Activated CD8-positive, alpha-beta memory T cell treated with anti-CD3 and anti-CD28 coated beads for 36 hours (primary cell): ENCODE data around the gene CBX3. TPM values are rescaled to one million over a fixed set of nuclear protein-coding genes. Genes with fewer than 3 reads are reported as not detected.
"Not testable (repeated sequence)": the region's sequence is repeated elsewhere in the genome, so short reads cannot be mapped to it uniquely, and the experiment has no call there.

Experiments
- CTCF ChIA-PET: fragments of 350-600 bp; sonication (Branson Sonifier 250); formaldehyde crosslinking; loops from one replicate; lab custom pipeline; 2021; ENCODE audit warnings: antibody characterized with exemption; lab: Charles Lee
- POLR2A ChIA-PET: fragments of 350-600 bp; sonication (Branson Sonifier 250); formaldehyde crosslinking; loops from one replicate; lab custom pipeline; 2021; ENCODE audit warnings: antibody characterized with exemption; lab: Charles Lee
- total RNA-seq, 2 experiments: library from RNA; stranded (reverse); gene quantifications; one replicate each; pipeline ENCODE4 v1.2.3, GENCODE V29; 2021

Gene CBX3
- total RNA-seq, 2 experiments from 2014 or later, result 329 to 331 TPM

GRCh38 chr7:26212921-26213718, 11.6 kb downstream of the CBX3 start:
- ChIA-PET POLR2A (no interaction called here), CTCF (interaction anchor here (0.9 kb wide), 1 partner anchor 12 kb away, joined by 3 read pairs; the partner anchor contains the start of gene CBX3)

GRCh38 chr7:26213807-26214515, 12.4 kb downstream of the CBX3 start:
- POLR2A ChIA-PET, result interaction anchor here (1.0 kb wide), 1 partner anchor 10 kb away, joined by 4 read pairs; no protein-coding TSS in a partner anchor
- CTCF ChIA-PET, result interaction anchor here (0.9 kb wide), 1 partner anchor 12 kb away, joined by 3 read pairs; the partner anchor contains the start of gene CBX3

- ChIA-PET POLR2A (no interaction called here), CTCF (no interaction called here)
Observed at GRCh38 chr7:26216049-26216448, 14.5 kb downstream of the CBX3 start.

- POLR2A ChIA-PET, result no interaction called here
- CTCF ChIA-PET, result no interaction called here
Observed at GRCh38 chr7:26224359-26224758, 22.8 kb downstream of the CBX3 start.

- CTCF ChIA-PET, result no interaction called here
- POLR2A ChIA-PET, result interaction anchor here (0.5 kb wide), 1 partner anchor 11 kb away, joined by 4 read pairs; no protein-coding TSS in a partner anchor
Observed at GRCh38 chr7:26227987-26228386, 26.4 kb downstream of the CBX3 start.

GRCh38 chr7:26233902-26234511, 32.5 kb downstream of the CBX3 start:
- POLR2A ChIA-PET, result no interaction called here

GRCh38 chr7:26237035-26237807, 35.7 kb downstream of the CBX3 start:
- CTCF ChIA-PET, result no interaction called here

More at GRCh38 chr7:26233902-26234511, 32.5 kb downstream of the CBX3 start:
- CTCF ChIA-PET, result interaction anchor here (0.7 kb wide), 1 partner anchor 51 kb away, joined by 3 read pairs; no protein-coding TSS in a partner anchor

GRCh38 chr7:26238032-26238431, 36.5 kb downstream of the CBX3 start:
- CTCF ChIA-PET, result no interaction called here
- POLR2A ChIA-PET, result no interaction called here

More at GRCh38 chr7:26237035-26237807, 35.7 kb downstream of the CBX3 start:
- POLR2A ChIA-PET, result no interaction called here

- ChIA-PET CTCF (no interaction called here), POLR2A (no interaction called here)
Observed at GRCh38 chr7:26245150-26245549, 43.6 kb downstream of the CBX3 start.

GRCh38 chr7:26250239-26250638, 48.7 kb downstream of the CBX3 start:
- ChIA-PET CTCF (no interaction called here), POLR2A (no interaction called here)

GRCh38 chr7:26261866-26262265, 60.3 kb downstream of the CBX3 start:
- POLR2A ChIA-PET, CTCF ChIA-PET: not testable (repeated sequence)

Other genes with a start within 250 kb of the CBX3 start
- 10 to 100 TPM; 60.2 to 62.1 TPM for gene NFE2L3, start 49.5 kb upstream of the CBX3 start, total RNA-seq
- gene HNRNPA2B1, start 999 bp upstream of the CBX3 start, total RNA-seq, result 100 to 1,000 TPM; 950 to 995 TPM
- gene SNX10, start 90.1 kb downstream of the CBX3 start, total RNA-seq, result 10 to 100 TPM; 46.5 to 46.9 TPM